Endometrium (tissue), 2 donors: ENCODE results near the gene TBC1D3L.
"Not testable (repeated sequence)": the region's sequence is repeated elsewhere in the genome, so short reads cannot be mapped to it uniquely, and the experiment has no call there.

Experiments
- FAIRE-seq: peaks from 2 replicates; lab custom pipeline; 2012; peaks lifted over from hg19 to GRCh38; lab: Jason Lieb, UNC
- donor health status: control.
- donor health status: control.

TBC1D3L gene

DNA sequence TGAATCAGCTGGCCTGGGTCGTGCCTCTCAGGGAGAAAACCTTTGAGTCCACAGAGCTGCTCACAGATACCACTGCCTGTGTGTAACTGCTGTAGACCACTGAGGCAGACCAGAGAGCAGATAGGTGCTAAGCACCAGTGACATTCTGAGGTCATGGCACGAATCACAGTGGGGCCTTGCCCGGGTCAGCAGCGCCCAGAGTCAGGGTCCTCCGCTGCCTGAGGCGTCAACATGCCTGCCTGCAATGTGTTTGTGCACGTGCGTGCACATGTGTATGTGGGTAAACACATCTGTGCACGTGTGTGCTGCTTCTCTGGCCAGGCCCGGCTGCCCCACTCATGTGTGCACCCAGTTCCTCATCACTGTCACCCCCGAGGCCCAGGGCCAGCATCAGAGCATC is at the start of gene TBC1D3L:
Gene TBC1D3L, minus strand, starts transcription at position 101 of the 400 bp plus-strand sequence. CDS start 1,540 bp downstream, outside the sequence.
- FAIRE-seq: not testable (repeated sequence)

DNA sequence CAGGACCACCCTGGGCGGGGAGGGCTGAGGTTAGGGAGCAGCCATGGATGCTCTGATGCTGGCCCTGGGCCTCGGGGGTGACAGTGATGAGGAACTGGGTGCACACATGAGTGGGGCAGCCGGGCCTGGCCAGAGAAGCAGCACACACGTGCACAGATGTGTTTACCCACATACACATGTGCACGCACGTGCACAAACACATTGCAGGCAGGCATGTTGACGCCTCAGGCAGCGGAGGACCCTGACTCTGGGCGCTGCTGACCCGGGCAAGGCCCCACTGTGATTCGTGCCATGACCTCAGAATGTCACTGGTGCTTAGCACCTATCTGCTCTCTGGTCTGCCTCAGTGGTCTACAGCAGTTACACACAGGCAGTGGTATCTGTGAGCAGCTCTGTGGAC is 14.8 kb upstream of the TBC1D3L start, which contains the start of gene TBC1D3D:
Gene TBC1D3D, plus strand, starts transcription at position 301 of the 400 bp plus-strand sequence. CDS start 1,585 bp downstream, outside the sequence.
- FAIRE-seq: not testable (repeated sequence)
